Upper lobe of right lung (tissue), 1 donor: Measurements from ENCODE around the gene MAS1L. TPM values are rescaled to one million over a fixed set of nuclear protein-coding genes. Genes with fewer than 3 reads are reported as not detected.

Experiments used
- ATAC-seq: fragments of 200-7000 bp; cut with Tn5 transposase; one replicate; pipeline ENCODE4 v1.9.1; 2020; ENCODE audit warnings: mild to moderate bottlenecking, moderate library complexity
- DNase-seq: peaks from one replicate; pipeline ENCODE4 v3.0.0-alpha.2; 2020
- H3K27ac ChIP-seq: fragments of 200-600 bp; one replicate; pipeline ENCODE4 v1.8.0; 2022
- H3K27me3 ChIP-seq: fragments of 200-600 bp; one replicate; pipeline ENCODE4 v1.8.0; 2022; ENCODE audit warnings: mild to moderate bottlenecking
- H3K36me3 ChIP-seq: fragments of 200-600 bp; one replicate; pipeline ENCODE4 v1.8.0; 2022
- H3K4me1 ChIP-seq: fragments of 200-600 bp; one replicate; pipeline ENCODE4 v1.8.0; 2022
- H3K4me3 ChIP-seq: fragments of 200-600 bp; one replicate; pipeline ENCODE4 v1.8.0; 2022; ENCODE audit warnings: mild to moderate bottlenecking
- H3K9me3 ChIP-seq: fragments of 200-600 bp; one replicate; pipeline ENCODE4 v1.8.0; 2022
- CTCF ChIP-seq: fragments of 200-600 bp; IDR thresholded peaks from one replicate; pipeline ENCODE4 v1.8.0; 2022; ENCODE audit warnings: antibody characterized with exemption
- intact Hi-C: fragments of 100-400 bp; cut with DNase I; formaldehyde crosslinking; loops from one replicate; pipeline ENCODE4 v1.11.0; 2022
- total RNA-seq: library from RNA; stranded (reverse); fragmentation: NEBNext Ultra II Directional; extraction: Animal tissue kit (Norgen Biotek cat#: 25700); gene quantifications from one replicate; pipeline ENCODE4 v1.2.1, GENCODE V29; 2021
- donor health status: DM: no; HTN: yes; CAD: no; lungs with severe emphysema.

Gene MAS1L
- total RNA-seq, 1 donor from 2014 or later: 0.64 TPM

DNA sequence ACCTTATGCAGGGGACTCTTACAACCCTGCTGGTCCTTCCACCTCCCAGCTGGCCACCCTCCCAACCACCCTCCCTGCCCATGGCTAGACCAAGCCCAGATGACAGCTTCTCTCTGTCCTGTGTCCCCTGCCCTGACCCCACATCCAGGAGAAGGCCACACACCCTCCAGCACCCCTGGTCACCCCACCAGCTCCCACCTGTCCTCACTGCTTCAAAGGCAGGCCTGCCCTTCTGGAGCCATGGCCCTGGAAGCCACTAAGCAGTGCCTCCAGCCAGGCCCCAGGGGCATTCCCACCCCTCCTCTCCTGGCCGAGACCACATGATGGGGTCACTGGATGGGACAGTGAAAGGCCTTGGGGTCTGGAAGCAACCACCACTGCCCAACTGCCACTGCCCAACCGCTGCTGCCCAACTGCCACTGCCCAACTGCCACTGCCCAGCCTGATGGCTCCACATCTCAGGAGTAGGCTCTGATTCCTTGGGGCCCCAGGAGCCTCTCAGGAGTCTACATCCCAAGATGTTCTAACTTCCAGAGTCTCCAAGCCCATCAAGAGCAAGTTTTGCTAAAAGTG lies 41.3 kb upstream of the MAS1L start:
- Histone ChIP-seq H3K4me3 (no peak overlapping the region), H3K27me3 (no peaks in the 10 kb centered on the region), H3K4me1 (no peaks in the 10 kb centered on the region), H3K36me3 (no peaks in the 10 kb centered on the region), H3K9me3 (no peaks in the 10 kb centered on the region), H3K27ac (no peak overlapping the region)
- ATAC-seq: no peak
- no peak for DNase-seq
- TF ChIP-seq CTCF: no peak
- intact Hi-C loops: no loop called here

DNA sequence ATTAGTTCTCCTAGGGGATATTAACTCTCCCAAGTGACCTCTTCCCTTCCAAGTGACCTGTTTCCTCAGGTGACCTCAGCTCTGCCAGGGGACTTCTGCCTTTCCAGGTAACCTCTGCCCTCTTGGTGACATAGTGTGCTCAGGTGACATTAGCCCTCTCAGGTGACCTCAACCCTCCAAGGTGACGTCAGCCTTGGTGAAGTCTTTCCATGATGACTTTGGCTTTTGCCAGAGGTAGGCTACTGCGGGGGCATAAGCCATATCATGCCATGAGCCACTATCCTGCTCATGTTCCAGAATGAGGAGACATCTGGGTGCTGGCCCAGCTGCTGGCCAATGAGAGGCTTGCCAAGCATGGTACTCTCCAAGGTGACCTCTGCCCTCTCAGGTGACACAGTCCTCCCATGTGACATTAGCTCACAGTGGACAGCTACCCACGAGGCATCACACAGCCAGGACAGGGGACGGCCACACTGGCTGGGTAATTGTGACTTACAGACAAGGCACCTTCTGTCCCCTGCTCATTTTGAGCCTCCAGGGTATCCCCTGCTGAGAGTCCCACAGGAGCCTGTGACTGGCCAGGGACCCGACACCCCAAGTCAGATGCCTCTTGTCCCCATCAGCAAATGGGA lies 40.7 kb upstream of the MAS1L start:
- no peak for TF ChIP-seq CTCF
- DNase-seq (no peak), ATAC-seq (no peak)
- no peaks in the 10 kb centered on the region for H3K4me1 ChIP-seq
- H3K4me3 ChIP-seq: no peak overlapping the region
- intact Hi-C loops: no loop called here
- no peak overlapping the region for H3K27ac ChIP-seq
- H3K36me3 ChIP-seq: no peaks in the 10 kb centered on the region
- H3K9me3 ChIP-seq: no peaks in the 10 kb centered on the region
- H3K27me3 ChIP-seq: no peaks in the 10 kb centered on the region

DNA sequence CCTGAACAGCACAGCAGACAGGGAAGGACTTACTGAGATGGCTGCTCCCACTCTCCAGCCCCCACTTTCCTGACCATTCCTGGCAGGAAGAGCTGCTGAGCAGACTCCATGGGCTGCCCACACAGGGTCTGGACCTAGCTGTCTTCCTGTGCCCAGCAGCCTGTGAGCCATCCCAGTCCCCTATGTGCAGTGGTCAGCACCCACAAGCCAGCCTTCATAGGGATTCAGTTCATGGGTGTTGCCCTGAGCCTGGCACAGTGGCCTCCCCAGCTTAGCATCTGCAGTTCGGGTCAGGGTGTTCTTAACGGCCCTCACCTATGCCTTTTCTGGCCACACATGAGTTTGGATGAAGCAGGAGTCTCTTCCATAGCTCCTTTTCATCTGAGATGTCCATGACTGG lies 39.8 kb upstream of the MAS1L start:
- intact Hi-C loops: no loop called here
- Histone ChIP-seq H3K9me3 (no peaks in the 10 kb centered on the region), H3K36me3 (no peaks in the 10 kb centered on the region), H3K4me3 (no peak overlapping the region), H3K27ac (no peak overlapping the region), H3K27me3 (no peaks in the 10 kb centered on the region), H3K4me1 (no peaks in the 10 kb centered on the region)
- TF ChIP-seq CTCF: no peak
- no peak for DNase-seq
- no peak for ATAC-seq

DNA sequence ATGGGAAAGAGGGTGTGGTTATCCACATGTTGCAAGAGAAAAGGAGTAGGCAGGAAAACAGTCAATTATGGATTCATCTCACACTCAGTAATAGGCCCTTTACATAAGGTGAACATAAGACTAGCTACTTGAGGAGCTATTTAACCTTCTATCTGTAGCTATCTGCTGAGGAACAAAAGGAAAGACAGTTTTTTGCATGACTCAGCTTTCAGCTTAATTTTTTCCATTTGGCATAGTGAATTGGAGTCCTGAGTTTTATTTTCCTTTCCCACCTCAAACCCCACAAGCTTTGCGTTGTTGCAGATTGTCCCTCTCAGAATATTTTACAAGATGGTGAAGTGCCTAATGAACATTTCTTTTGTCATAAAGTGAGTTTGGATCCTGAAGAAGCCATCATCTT lies 39.4 kb upstream of the MAS1L start:
- Histone ChIP-seq H3K9me3 (no peaks in the 10 kb centered on the region), H3K36me3 (no peaks in the 10 kb centered on the region), H3K4me1 (no peaks in the 10 kb centered on the region), H3K27me3 (no peaks in the 10 kb centered on the region), H3K27ac (no peak overlapping the region), H3K4me3 (no peak overlapping the region)
- no peak for TF ChIP-seq CTCF
- no peak for DNase-seq
- intact Hi-C loops: no loop called here
- ATAC-seq: no peak

GRCh38 chr6:29525311-29525639 lies 37.5 kb upstream of the MAS1L start:
- Histone ChIP-seq H3K36me3 (no peaks in the 10 kb centered on the region), H3K4me1 (no peaks in the 10 kb centered on the region), H3K4me3 (no peak overlapping the region), H3K27ac (no peak overlapping the region), H3K9me3 (no peaks in the 10 kb centered on the region), H3K27me3 (no peaks in the 10 kb centered on the region)
- DNase-seq (no peak), ATAC-seq (no peak)
- intact Hi-C loops: no loop called here
- no peak for TF ChIP-seq CTCF
